GM12872 (cell line): ENCODE measurements around the gene TSC22D3.

ENCODE experiments used
- CTCF ChIP-seq: IDR thresholded peaks from 3 replicates; pipeline ENCODE4 v1.5.1; 2011; ENCODE audit warnings: low read depth, mild to moderate bottlenecking, low read length, moderate library complexity; ENCODE audit not compliant: insufficient read depth

Gene TSC22D3

GRCh38 chrX:107721966-107722707 is 53.5 kb downstream of the TSC22D3 start:
- no peak for TF ChIP-seq CTCF

GRCh38 chrX:107721318-107721717 is 54.3 kb downstream of the TSC22D3 start:
- TF ChIP-seq CTCF = no peak

DNA sequence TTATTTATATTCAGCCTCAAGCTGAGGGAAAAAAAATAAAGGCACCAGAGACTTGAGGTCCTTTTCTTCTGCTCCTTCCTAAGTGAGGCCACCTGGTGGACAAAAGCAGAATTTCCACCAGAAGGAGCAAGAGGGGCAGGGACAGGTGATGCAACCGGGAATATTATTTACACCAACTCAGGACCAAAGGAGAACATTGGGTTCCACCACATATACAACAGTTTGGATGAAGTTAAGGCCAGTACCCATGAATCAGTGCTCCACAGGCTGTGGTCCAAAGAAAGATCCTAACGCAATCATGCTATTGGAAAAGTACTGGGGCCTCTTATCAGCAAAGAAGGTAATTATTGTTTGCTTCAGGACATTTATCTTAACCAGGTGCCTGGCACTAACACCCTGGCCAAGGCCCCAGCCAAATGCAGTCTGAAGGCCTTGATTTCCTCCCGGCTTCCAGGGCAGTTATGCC is 57.4 kb downstream of the TSC22D3 start:
- peak; percentile 58 for TF ChIP-seq CTCF

DNA sequence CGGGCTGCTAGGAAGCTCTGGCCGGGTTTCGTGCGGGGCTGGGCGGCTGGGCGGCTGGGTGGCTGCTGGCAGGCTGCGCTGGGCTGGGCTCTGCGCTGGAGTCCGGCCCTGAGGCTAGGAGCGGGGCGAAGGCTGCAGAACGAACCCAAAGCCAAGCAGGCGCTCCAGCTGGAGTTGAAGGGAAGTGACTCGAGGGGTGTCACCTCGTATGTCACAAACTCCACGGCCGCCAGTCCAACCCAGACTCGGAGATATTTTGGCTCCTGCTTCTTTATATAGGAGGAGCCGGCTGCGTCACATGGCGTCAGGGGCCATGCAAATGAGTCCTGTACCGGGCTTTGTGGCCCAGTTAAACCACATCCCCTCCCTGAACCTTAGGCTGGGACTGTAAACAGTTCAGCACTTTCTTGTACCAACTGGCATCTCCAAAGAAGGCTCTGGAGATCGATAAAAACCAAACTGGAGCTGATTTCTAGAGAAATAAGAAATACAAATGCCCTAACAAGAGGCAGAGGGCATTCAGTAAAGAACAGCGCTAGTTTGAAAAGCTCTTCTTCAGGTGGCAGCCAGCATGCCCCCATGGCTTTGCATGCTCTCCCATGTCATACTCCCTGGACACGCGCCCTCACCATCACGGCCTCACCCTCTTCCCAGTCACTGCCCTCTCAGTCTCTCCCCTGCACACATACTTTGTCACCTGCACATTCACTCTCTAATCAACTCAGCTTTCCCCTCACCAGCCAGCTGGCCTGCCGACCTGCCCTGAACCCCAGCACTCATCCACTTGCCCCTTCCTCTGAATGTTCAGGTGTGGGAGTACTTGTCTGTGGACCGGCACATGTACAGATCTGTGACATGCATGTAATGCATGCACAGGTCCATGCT is 58.5 kb downstream of the TSC22D3 start:
- TF ChIP-seq CTCF = no peak

GRCh38 chrX:107716118-107716684 is 59.4 kb downstream of the TSC22D3 start:
- no peak for TF ChIP-seq CTCF

GRCh38 chrX:107715331-107716117 is 60.1 kb downstream of the TSC22D3 start:
- no peak for TF ChIP-seq CTCF
